NCI-H748 (cell line): ENCODE data around the gene CDC42EP2.
A peak's percentile ranks its signal among the peaks of the same experiment; 100 is the strongest.

Experiments used
- DNase-seq: peaks from one replicate; lab custom pipeline; 2025; ENCODE audit not compliant: unreplicated experiment; lab: John Stamatoyannopoulos, UW

The CDC42EP2 gene

DNA sequence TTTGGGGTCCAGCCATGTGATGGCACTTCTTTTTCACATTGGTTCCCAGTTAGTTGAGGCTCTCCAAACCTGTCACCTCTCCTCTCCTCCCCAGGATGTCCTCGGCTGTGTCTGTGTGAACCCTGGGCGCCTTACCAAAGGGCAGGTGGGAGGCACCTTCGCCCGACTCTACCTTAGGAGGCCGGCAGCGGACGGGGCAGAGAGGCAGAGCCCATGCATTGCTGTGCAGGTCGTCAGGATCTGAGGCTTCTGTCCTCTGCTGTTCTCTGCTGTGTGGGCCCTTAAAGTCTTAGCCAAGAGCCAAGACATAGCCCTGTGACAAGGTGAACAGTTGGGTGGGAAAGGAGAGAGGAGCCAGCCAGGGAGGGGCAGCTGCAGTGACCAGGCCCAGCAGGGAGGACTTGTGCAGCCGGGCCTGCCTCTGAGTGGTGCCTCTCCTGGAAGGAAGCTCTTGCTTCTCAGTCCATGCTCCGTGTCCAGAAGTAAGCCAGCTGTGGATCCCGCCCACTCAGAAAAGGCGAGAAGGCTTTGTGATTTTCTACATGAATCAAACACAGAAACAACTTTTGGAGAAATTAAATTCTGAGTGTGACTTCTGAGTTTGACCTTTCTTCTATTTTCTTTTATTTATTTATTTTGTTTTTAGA, 17.5 kb upstream of the CDC42EP2 start:
- no peak for DNase-seq

GRCh38 chr11:65298131-65298535, 16.5 kb upstream of the CDC42EP2 start:
- DNase-seq = no peak

DNA sequence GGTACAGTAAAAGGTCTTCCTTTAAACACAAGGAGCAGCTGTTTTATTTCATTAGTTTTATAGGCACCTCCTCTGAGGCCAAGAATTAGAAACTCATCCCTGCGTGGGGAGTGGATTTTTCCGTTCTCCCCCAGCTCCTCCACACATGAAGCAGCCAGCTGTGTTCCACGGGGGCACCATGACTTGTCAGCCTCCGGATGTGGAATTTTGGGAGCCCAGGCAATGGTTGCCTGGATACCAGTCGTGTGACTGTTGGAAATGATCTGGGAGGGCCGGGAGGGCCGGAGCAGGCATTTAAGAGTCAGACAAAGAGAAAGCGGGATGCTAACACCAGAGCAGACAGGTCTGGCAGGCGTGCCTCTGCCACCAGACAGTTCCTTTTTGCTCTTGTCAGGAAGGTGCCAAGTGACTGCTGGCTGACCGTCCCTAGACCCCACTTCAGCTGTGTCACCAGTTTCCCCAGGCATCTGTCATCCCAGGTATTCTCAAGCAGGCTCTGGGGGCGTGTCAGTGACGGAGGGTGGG, 15.9 kb upstream of the CDC42EP2 start:
- DNase-seq = no peak

- no peak for DNase-seq
Measured at GRCh38 chr11:65300621-65301275, 13.9 kb upstream of the CDC42EP2 start.

DNA sequence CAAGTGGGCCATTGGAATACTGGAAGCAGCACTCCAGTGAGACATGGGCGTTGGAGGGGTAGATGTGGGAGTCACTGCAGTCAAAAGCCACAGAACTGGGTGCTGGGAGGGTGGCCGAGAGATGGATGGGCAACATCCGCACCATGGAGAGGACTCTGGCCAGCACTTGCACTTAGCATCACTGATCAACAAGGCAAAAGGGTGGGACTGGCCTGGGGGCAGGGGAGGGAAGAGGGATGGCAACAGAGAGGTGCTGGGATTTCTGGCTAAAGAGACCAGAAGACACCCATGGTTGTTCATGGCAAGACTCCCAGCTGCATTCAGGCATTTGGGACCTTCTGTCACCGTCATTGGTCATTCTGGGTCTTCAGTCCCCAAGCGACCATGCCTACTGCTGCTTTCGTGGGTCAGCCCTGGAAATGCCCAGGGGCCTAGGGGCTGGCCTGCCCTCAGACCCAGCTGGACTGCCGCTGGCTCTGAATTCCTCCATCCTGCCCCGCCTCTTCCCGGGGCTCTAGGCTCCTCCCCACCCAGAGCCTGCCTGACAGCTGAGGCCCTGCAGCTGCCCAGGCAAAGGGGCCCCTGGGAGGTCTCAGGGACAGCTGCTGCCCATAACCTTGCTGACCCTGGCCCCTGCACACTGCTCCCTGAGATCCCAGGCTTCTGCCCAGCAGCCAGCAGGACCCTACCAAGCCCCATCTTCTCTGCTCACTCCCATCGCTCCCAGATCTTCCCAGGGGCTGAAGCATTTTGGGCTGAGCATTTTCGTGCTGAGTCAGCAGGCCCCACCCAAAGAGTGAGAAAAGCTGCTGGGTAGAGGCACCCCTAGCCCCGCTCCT, 13.0 kb upstream of the CDC42EP2 start:
- no peak for DNase-seq

- no peak for DNase-seq
Measured at GRCh38 chr11:65303555-65303954, 11.1 kb upstream of the CDC42EP2 start.

DNA sequence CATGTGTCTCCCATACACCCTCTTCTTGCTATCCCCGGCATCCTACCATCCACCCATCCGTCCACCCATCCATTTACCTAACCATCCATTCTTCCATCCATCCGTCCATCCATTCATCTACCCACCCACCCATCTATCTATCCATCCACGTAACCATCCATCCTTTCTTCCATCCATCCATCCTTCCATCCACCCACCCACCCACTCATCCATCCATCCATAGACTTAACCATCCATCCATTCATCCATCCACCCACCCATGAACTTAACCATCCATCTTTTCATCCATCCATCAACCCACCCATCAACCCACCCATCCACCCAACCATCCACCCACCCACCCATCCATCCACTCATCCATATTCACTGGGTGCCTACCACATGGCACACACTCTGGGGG, 10.6 kb upstream of the CDC42EP2 start:
- DNase-seq = no peak

- DNase-seq = no peak
Measured at GRCh38 chr11:65304613-65305012, 10.1 kb upstream of the CDC42EP2 start.

- no peak for DNase-seq
Measured at GRCh38 chr11:65305501-65306268, 9.0 kb upstream of the CDC42EP2 start.

DNA sequence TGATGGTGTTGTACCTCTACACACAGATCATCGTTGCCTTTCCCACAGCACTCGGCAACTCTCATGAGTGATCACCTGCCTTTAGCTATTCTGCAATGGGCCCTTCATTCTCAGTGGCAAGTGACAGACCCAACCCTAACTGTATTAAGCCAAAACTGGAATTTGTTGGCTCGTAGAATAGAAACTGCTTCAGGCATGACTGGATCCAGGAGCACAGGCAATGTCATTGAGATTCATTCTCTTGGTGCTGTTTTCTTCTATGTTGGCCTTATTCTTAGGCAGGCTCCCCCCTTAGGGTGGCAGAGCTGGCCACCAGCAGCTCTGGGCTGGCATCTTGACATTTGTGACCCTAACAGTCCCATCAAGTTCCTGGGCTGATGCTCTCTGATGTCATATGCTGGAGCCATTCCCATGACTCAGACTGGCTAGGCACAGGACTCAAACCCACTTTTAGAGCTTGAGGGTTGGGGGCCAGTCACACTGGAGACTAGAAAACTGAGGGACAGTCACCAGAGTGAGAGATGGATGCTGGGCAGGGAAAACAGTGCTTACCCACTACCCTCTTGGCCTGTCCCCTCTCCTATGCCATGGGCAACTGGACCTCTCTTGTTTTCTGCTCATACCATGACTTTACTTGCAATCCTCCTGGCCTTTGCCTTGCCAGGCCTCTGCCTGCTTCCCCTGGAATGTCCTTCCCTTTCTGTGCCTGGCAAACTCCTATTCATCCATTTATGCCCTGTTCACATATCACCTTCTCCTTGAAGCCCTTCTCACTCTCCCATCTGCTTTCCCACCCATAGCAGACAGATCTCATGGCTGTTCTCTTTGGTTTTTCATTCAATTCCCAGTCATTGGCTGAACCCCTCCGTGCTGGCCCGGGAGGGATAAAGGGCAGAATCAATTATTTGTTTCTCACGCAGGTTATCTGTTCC, 7.1 kb upstream of the CDC42EP2 start:
- DNase-seq = no peak

DNA sequence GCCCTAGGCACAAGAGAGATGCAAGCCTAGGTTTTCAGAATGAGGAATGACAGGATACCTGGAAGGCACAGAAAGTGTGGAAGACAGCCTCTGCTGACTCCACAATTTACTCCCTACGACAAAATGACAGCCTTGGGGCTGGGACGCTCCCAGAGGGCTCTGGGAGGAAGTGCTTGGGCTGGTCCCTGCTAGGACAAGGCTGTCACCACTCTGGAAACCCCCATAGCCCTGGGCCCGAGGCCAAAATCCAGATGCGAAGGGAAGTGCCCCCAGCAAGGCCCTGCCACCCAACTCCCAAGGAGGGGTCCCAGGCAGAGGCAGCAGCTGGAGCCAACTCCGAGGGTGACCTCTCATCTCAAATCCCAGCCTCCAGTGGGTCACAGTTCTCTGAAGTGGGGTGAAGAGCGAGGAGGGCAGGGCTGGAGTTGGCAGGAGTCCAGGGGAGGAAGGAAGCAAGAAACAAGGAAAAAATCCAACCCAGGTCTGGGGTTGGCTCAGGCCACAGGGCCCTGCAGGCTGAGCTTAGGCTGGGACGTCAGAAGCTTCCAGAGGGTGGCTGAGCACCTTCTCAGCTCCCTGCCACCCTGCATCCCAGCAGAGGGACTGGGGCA, 6.3 kb upstream of the CDC42EP2 start:
- no peak for DNase-seq

DNA sequence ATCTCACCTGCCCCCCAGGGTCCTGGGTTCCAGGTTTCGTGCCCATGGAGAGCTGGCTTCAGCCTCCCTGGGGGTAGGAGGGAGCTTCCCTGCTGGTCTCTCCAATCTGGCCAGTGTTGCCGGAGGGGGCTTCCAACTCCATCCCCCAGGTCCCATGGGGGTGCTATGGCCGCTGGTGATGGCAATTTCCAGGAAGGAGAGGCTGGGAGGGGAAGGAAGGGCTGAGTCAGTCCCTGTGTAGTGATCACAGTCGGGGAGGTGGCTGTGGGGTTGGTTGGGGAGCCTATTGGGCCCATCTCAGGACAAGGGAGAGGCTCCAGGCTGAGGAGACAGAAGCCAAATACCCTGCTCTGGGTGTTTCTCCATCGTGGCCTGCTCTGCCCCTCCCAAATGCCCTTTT, 5.7 kb upstream of the CDC42EP2 start:
- no peak for DNase-seq

GRCh38 chr11:65310215-65310614, 4.5 kb upstream of the CDC42EP2 start:
- no peak for DNase-seq

DNA sequence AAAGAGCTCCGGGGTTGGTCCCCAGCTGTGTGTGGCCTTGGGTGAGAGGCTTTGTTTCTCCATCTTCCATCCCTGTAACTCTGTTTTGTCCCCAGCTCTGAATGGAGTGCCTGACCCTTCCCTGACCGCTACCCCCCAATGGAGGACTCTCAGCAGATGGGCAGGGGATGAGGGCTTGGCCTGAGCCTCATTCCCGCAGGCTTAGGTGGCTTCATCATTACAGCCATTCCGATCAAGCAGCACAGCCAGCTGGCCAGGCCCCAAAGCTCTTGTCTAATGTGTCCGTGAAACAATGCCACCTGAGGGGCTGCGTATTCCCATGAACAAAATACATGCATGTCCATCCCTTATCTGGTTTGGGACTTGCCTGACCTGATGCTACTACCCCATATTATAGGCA, 3.9 kb upstream of the CDC42EP2 start:
- no peak for DNase-seq

DNA sequence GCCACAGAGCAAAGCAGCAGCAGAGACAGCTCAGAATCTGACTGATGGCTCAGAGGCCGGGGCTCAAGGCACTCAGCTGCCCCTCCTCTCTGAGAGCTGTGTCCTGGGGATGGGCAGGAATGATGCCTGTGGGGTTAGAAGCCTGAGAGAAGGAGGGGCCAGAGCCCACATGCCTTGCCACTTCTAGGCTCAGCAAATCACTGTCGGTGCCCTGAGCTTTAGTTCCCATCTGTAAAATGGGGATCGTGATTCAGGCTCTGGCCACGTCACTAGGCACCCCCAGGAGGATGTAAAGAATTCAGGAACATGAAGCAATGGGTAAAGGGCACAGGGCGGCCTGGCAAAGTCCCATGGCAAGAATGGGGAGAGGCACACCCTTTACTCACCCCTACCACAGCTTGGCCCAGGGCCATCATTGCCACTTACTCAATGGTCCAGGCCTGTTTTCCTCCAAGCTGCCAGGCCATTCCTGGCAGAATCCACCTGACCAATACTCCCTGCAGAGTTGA, 3.4 kb upstream of the CDC42EP2 start:
- no peak for DNase-seq

DNA sequence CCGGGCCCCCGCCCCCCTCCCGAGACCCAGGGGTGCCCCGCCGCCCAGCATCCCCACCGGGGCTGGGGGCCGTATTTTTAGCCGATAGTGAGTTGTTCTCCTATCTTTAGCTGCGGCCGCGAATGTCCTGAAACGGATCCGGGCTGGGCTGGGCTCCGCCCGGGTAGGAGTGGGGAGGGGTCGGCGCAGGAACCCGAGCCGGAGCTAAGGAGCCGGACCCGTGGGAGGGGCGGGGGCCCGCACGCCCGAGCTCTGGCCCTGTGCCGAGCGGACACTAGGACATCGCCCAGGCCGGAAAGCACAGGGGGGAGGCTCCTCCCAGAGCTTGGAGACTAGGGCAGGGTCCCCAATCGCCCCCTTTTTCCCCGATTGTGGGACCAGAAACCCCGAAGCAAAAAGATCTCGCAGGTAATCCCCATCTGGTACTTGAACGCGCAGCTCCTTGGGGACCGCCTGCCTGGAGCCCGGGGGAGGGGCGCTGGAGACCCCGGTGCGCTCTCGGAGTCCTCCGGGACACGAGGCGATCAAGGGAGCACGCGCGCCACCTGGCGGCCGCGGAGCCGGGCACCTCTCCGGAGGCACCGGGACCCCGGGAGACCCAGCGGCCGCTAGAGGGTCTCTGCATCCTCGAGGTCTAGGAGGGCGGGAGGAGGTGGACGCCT, 669 bp downstream of the CDC42EP2 start:
- peak; percentile 80 for DNase-seq

DNA sequence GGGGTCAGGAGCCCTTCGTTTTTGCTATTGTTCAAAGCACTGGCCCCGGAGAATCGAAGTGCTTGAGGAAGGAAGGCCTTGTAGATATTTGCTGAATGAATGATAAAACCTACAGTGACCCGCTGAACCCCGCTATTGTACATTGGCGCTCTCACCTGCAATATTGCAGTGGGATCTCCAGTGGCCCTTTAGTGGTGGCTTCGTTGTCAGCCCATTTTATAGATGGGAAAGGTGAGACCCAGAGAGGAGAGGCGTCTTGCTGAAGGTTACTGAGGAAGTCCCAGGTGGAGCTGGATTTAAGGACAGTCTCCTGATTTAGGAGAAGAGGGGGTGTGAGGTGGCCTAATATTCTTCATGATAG, 1.2 kb downstream of the CDC42EP2 start:
- DNase-seq = no peak

DNA sequence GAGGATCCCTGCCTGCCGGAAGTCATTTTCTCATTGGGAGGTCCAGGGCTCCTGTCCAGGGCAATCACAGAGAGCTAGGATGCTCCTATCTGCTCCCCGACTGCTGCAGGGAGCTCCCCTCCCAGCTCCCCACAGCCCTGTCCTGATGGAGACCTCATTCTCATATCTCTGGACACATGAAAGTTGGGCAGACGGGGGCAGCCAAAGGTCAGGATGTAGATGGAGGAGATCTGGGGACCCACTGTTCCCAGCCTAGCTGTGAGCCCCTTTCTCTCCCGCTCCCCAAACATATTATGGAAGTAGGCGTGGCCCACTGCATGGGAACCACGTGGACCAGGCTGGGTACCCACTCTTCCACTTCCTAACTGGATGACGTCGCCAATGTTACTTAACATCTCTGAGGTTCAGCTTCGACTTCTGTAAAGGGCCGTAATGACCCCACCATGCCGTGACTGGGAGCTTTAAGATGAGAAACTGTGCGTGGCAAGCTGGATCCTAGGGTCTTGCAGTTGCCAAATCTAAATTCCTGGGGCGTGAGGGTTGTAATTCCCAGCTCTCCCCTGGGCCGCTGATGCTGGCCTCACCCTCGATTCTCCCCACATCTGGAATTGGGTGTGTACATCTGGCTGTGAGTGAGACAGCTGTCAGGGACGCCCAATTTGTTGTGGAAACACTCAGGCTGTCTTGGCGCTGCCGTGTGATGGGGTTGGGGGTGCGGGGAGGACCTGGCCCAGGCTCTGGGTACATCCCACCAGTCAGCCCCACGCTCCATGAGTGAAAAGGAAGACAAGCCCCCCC, 1.8 kb downstream of the CDC42EP2 start:
- DNase-seq = no peak
